ENCODE measurements around the gene HCFC1R1.

HCFC1R1 gene

DNA sequence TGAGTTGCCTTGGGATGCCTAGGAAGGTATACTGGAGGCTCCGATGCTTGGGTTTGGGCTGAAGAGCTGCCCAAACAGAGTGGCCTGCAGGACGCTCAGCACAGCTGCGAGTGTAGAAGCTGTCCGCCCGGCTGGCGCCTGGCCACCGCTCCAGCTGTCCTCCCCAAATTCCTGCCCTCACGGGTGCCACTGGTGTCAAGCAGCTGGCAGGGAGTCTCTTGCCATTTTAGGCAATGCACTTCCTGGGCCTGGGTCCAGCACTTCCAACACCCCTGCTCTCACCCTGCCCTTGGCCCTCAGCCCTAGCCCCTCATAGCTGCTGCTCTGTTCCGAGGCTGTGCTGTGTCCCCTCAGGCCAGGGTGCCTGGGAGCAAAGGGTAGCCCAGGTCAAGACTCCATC lies 38.3 kb downstream of the HCFC1R1 start (continued):
- no peak for TF ChIP-seq TSHZ1 (tag by site-specific recombination; IDR thresholded peaks at IDR 0.05; ENCODE audit: borderline replicate concordance)
- no peak for TF ChIP-seq ZNF354C (tag by site-specific recombination; IDR thresholded peaks at IDR 0.05; ENCODE audit: borderline replicate concordance, low read depth)
- TF ChIP-seq ZNF548 (tag by site-specific recombination; IDR thresholded peaks at IDR 0.05), result no peak
- TF ChIP-seq ZNF704 (tag by site-specific recombination; IDR thresholded peaks at IDR 0.05), result no peak

DNA sequence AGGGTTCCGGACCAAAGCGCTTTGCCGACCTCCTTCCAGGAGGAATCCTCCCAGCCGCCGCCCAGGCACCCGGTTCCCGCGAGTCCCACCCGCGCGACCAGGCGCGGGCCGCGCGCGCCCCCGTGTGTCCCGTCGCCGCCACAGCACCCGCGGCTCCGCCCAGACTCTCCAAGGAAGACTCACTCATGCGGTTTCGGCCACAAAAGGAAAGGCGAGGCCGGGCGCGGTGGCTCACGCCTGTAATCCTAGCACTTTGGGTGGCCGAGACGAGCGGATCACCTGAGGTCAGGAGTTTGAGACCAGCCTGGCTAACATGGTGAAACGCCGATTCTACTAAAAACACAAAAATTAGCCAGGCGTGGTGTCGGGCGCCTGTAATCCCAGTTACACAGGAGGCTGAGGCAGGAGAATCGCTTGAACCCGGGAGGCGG lies 40.0 kb downstream of the HCFC1R1 start:
- H3K27ac ChIP-seq (ENCODE audit: extremely low read depth, low read depth, low read length), result no peak overlapping the region
- ChIA-PET POLR2A (interaction anchor here (1.3 to 1.7 kb wide), 4 partner anchors 8 to 40 kb away, joined by 3 to 5 read pairs (median 4); partner anchors contain the start of genes HCFC1R1, THOC6 and TNFRSF12A), CTCF (interaction anchor here (0.5 to 1.6 kb wide), 8 partner anchors 23 to 568 kb away, joined by 3 to 4 read pairs (median 3); no protein-coding TSS in a partner anchor)
- H3K4me1 ChIP-seq (ENCODE audit: control insufficient read depth, insufficient read depth, low read length), result no peaks in the 10 kb centered on the region; the same call in 1 of the 2 replicates
- no peaks in the 10 kb centered on the region for H3K9me3 ChIP-seq (ENCODE audit: control insufficient read depth, insufficient read depth, low read depth, low read length)
- no peak overlapping the region; the same call in 1 of the 2 replicates for H3K4me3 ChIP-seq (ENCODE audit: low read depth, low read length)
- peaks cover 0 to 1% of the 10 kb centered on the region in 2 experiments; a peak in 1 of 3 replicates for H3K36me3 ChIP-seq (ENCODE audit: control insufficient read depth in 2 of 2, insufficient read depth in 1 of 2, low read length in 2 of 2)
- TF ChIP-seq SCRT2 (tag by site-specific recombination; IDR thresholded peaks at IDR 0.05) (no peak), ZFP69B (tag by site-specific recombination; IDR thresholded peaks at IDR 0.05) (0 out of 2 replicates have a peak, but pooled peaks have one; percentile 63), ZNF660 (tag by site-specific recombination; IDR thresholded peaks at IDR 0.05) (peak; percentile 86), TRIM28 (IDR thresholded peaks at IDR 0.05; ENCODE audit: borderline replicate concordance, low read length) (no peak), KLF10 (tag by site-specific recombination; IDR thresholded peaks at IDR 0.05) (peak; percentile 35; the same call in 1 of the 2 replicates), ZSCAN30 (tag by site-specific recombination; IDR thresholded peaks at IDR 0.05) (peak; percentile 87), ZBTB20 (tag by site-specific recombination; IDR thresholded peaks at IDR 0.05) (peak; percentile 29; the same call in 1 of the 2 replicates), ZNF521 (tag by site-specific recombination; IDR thresholded peaks at IDR 0.05) (no peak), ZNF654 (tag by site-specific recombination; IDR thresholded peaks at IDR 0.05; ENCODE audit: low read depth) (peak; percentile 46), ZFHX2 (tag by site-specific recombination; conservative IDR thresholded peaks at IDR 0.05) (peak; percentile 43; the same call in 1 of the 2 replicates), REPIN1 (tag by site-specific recombination; IDR thresholded peaks at IDR 0.05; ENCODE audit: low read depth) (peak; percentile 60; the same call in 1 of the 2 replicates), ZEB2 (tag by site-specific recombination; IDR thresholded peaks at IDR 0.05) (0 out of 2 replicates have a peak, but pooled peaks have one; percentile 42), KLF7 (tag by site-specific recombination; IDR thresholded peaks at IDR 0.05; ENCODE audit: borderline replicate concordance) (no peak), ZNF610 (tag by site-specific recombination; IDR thresholded peaks at IDR 0.05; ENCODE audit: borderline replicate concordance) (peak; percentile 64; the same call in 1 of the 2 replicates), ZSCAN16 (tag by site-specific recombination; IDR thresholded peaks at IDR 0.05) (no peak), ZNF416 (tag by site-specific recombination; IDR thresholded peaks at IDR 0.05) (no peak)
- TF ChIP-seq, protein P1, sequence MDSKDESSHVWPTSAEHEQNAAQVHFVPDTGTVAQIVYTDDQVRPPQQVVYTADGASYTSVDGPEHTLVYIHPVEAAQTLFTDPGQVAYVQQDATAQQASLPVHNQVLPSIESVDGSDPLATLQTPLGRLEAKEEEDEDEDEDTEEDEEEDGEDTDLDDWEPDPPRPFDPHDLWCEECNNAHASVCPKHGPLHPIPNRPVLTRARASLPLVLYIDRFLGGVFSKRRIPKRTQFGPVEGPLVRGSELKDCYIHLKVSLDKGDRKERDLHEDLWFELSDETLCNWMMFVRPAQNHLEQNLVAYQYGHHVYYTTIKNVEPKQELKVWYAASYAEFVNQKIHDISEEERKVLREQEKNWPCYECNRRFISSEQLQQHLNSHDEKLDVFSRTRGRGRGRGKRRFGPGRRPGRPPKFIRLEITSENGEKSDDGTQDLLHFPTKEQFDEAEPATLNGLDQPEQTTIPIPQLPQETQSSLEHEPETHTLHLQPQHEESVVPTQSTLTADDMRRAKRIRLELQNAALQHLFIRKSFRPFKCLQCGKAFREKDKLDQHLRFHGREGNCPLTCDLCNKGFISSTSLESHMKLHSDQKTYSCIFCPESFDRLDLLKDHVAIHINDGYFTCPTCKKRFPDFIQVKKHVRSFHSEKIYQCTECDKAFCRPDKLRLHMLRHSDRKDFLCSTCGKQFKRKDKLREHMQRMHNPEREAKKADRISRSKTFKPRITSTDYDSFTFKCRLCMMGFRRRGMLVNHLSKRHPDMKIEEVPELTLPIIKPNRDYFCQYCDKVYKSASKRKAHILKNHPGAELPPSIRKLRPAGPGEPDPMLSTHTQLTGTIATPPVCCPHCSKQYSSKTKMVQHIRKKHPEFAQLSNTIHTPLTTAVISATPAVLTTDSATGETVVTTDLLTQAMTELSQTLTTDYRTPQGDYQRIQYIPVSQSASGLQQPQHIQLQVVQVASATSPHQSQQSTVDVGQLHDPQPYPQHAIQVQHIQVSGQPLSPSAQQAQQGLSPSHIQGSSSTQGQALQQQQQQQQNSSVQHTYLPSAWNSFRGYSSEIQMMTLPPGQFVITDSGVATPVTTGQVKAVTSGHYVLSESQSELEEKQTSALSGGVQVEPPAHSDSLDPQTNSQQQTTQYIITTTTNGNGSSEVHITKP (tag by site-specific recombination; IDR thresholded peaks at IDR 0.05), result no peak
- TF ChIP-seq, protein P2, sequence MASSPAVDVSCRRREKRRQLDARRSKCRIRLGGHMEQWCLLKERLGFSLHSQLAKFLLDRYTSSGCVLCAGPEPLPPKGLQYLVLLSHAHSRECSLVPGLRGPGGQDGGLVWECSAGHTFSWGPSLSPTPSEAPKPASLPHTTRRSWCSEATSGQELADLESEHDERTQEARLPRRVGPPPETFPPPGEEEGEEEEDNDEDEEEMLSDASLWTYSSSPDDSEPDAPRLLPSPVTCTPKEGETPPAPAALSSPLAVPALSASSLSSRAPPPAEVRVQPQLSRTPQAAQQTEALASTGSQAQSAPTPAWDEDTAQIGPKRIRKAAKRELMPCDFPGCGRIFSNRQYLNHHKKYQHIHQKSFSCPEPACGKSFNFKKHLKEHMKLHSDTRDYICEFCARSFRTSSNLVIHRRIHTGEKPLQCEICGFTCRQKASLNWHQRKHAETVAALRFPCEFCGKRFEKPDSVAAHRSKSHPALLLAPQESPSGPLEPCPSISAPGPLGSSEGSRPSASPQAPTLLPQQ (tag by site-specific recombination; IDR thresholded peaks at IDR 0.05), result peak; percentile 82; the same call in 1 of the 2 replicates
- TF ChIP-seq, protein P3, sequence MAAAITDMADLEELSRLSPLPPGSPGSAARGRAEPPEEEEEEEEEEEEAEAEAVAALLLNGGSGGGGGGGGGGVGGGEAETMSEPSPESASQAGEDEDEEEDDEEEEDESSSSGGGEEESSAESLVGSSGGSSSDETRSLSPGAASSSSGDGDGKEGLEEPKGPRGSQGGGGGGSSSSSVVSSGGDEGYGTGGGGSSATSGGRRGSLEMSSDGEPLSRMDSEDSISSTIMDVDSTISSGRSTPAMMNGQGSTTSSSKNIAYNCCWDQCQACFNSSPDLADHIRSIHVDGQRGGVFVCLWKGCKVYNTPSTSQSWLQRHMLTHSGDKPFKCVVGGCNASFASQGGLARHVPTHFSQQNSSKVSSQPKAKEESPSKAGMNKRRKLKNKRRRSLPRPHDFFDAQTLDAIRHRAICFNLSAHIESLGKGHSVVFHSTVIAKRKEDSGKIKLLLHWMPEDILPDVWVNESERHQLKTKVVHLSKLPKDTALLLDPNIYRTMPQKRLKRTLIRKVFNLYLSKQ (tag by site-specific recombination; IDR thresholded peaks at IDR 0.05; ENCODE audit: borderline replicate concordance), result no peak

Measured in HEK293 (cell line).